GM11168 (cell line): ENCODE data around the gene MYL9.

Source experiments
- in situ Hi-C: fragments of 300-500 bp; cut with MboI; formaldehyde crosslinking; loops from one replicate; pipeline ENCODE4 v1.12.0; 2022; ENCODE audit warnings: low sequenced_read_pairs; ENCODE audit not compliant: unreplicated experiment

The MYL9 gene

GRCh38 chr20:36525620-36526365 lies 15.5 kb upstream of the MYL9 start:
- in situ Hi-C loops, result no loop called here

GRCh38 chr20:36526521-36527011 lies 14.8 kb upstream of the MYL9 start:
- in situ Hi-C loops, result no loop called here

- in situ Hi-C loops, result no loop called here
Observed at GRCh38 chr20:36527331-36528125, 13.8 kb upstream of the MYL9 start.

- in situ Hi-C loops, result no loop called here
Observed at GRCh38 chr20:36528176-36528874, 13.0 kb upstream of the MYL9 start.

GRCh38 chr20:36528875-36529417 lies 12.4 kb upstream of the MYL9 start:
- in situ Hi-C loops, result no loop called here

- in situ Hi-C loops, result no loop called here
Observed at GRCh38 chr20:36532388-36532787, 8.9 kb upstream of the MYL9 start.

- in situ Hi-C loops, result no loop called here
Observed at GRCh38 chr20:36532822-36533221, 8.5 kb upstream of the MYL9 start.

- in situ Hi-C loops, result no loop called here
Observed at GRCh38 chr20:36538026-36538722, 3.1 kb upstream of the MYL9 start.

- in situ Hi-C loops, result no loop called here
Observed at GRCh38 chr20:36540551-36541211, 638 bp upstream of the MYL9 start.

GRCh38 chr20:36541768-36542488 lies 609 bp downstream of the MYL9 start:
- in situ Hi-C loops, result no loop called here

- in situ Hi-C loops, result no loop called here
Observed at GRCh38 chr20:36542516-36543183, 1.3 kb downstream of the MYL9 start.

GRCh38 chr20:36543184-36544133 lies 2.1 kb downstream of the MYL9 start:
- in situ Hi-C loops, result no loop called here

- in situ Hi-C loops, result no loop called here
Observed at GRCh38 chr20:36544134-36545018, 3.1 kb downstream of the MYL9 start.

GRCh38 chr20:36546111-36546736 lies 4.9 kb downstream of the MYL9 start:
- in situ Hi-C loops, result no loop called here

- in situ Hi-C loops, result no loop called here
Observed at GRCh38 chr20:36547186-36548005, 6.1 kb downstream of the MYL9 start.
